ENCODE data around the gene KBTBD8. TPM values are rescaled to one million over a fixed set of nuclear protein-coding genes. Genes with fewer than 3 reads are reported as not detected.

The KBTBD8 gene
- total and polyA plus RNA-seq, 4 donors: 3.0 to 17.1 (median 4.0) TPM

- Histone ChIP-seq H3K4me1 (ENCODE audit: control insufficient read depth, insufficient read depth, low read length) (no peaks in the 10 kb centered on the region), H3K27ac (ENCODE audit: low read depth, low read length) (no peak overlapping the region), H3K36me3 (ENCODE audit: control insufficient read depth, insufficient read depth, low read length) (no peaks in the 10 kb centered on the region), H3K4me3 (ENCODE audit: low read depth, low read length) (no peak overlapping the region), H3K9me3 (ENCODE audit: control insufficient read depth, insufficient read depth, low read length) (no peaks in the 10 kb centered on the region), H3K27me3 (ENCODE audit: control insufficient read depth, insufficient read depth, low read length) (no peaks in the 10 kb centered on the region)
- no CpG with 5 or more reads among the region's 3 CpGs for WGBS (ENCODE audit: insufficient coverage)
- no peak for DNase-seq (ENCODE audit: low read depth in 4 of 6, low spot score in 6 of 6)
Measured at GRCh38 chr3:67009716-67010115, 11.6 kb downstream of the KBTBD8 start.

GRCh38 chr3:67011414-67012131, 13.5 kb downstream of the KBTBD8 start:
- Histone ChIP-seq H3K4me3 (ENCODE audit: low read depth, low read length) (no peak overlapping the region), H3K4me1 (ENCODE audit: control insufficient read depth, insufficient read depth, low read length) (no peaks in the 10 kb centered on the region), H3K36me3 (ENCODE audit: control insufficient read depth, insufficient read depth, low read length) (no peaks in the 10 kb centered on the region), H3K27me3 (ENCODE audit: control insufficient read depth, insufficient read depth, low read length) (no peaks in the 10 kb centered on the region), H3K27ac (ENCODE audit: low read depth, low read length) (no peak overlapping the region), H3K9me3 (ENCODE audit: control insufficient read depth, insufficient read depth, low read length) (no peaks in the 10 kb centered on the region)
- no peak for DNase-seq (ENCODE audit: low read depth in 4 of 6, low spot score in 6 of 6)
- 92% methylated on average over 5 of the region's 6 CpGs for WGBS (ENCODE audit: insufficient coverage)

GRCh38 chr3:67012564-67012963, 14.5 kb downstream of the KBTBD8 start:
- Histone ChIP-seq H3K27ac (ENCODE audit: low read depth, low read length) (no peak overlapping the region), H3K4me1 (ENCODE audit: control insufficient read depth, insufficient read depth, low read length) (no peaks in the 10 kb centered on the region), H3K36me3 (ENCODE audit: control insufficient read depth, insufficient read depth, low read length) (no peaks in the 10 kb centered on the region), H3K27me3 (ENCODE audit: control insufficient read depth, insufficient read depth, low read length) (no peaks in the 10 kb centered on the region), H3K4me3 (ENCODE audit: low read depth, low read length) (no peak overlapping the region), H3K9me3 (ENCODE audit: control insufficient read depth, insufficient read depth, low read length) (no peaks in the 10 kb centered on the region)
- DNase-seq (ENCODE audit: low read depth in 4 of 6, low spot score in 6 of 6): no peak
- 100% methylated on average over 2 of the region's 6 CpGs for WGBS (ENCODE audit: insufficient coverage)

GRCh38 chr3:67015702-67016484, 17.8 kb downstream of the KBTBD8 start:
- H3K27ac ChIP-seq (ENCODE audit: low read depth, low read length): no peak overlapping the region
- H3K9me3 ChIP-seq (ENCODE audit: control insufficient read depth, insufficient read depth, low read length): no peaks in the 10 kb centered on the region
- H3K36me3 ChIP-seq (ENCODE audit: control insufficient read depth, insufficient read depth, low read length): no peaks in the 10 kb centered on the region
- H3K27me3 ChIP-seq (ENCODE audit: control insufficient read depth, insufficient read depth, low read length): no peaks in the 10 kb centered on the region
- WGBS (ENCODE audit: insufficient coverage): 90% methylated on average over 2 of the region's 8 CpGs
- H3K4me1 ChIP-seq (ENCODE audit: control insufficient read depth, insufficient read depth, low read length): no peaks in the 10 kb centered on the region
- DNase-seq (ENCODE audit: low read depth in 4 of 6, low spot score in 6 of 6): no peak
- H3K4me3 ChIP-seq (ENCODE audit: low read depth, low read length): no peak overlapping the region

- no peak for DNase-seq (ENCODE audit: low read depth in 4 of 6, low spot score in 6 of 6)
- Histone ChIP-seq H3K27me3 (ENCODE audit: control insufficient read depth, insufficient read depth, low read length) (no peaks in the 10 kb centered on the region), H3K27ac (ENCODE audit: low read depth, low read length) (no peak overlapping the region), H3K9me3 (ENCODE audit: control insufficient read depth, insufficient read depth, low read length) (no peaks in the 10 kb centered on the region), H3K36me3 (ENCODE audit: control insufficient read depth, insufficient read depth, low read length) (no peaks in the 10 kb centered on the region), H3K4me3 (ENCODE audit: low read depth, low read length) (no peak overlapping the region), H3K4me1 (ENCODE audit: control insufficient read depth, insufficient read depth, low read length) (no peaks in the 10 kb centered on the region)
- WGBS (ENCODE audit: insufficient coverage): 100% methylated on average over 1 of the region's 3 CpGs
Measured at GRCh38 chr3:67016522-67017080, 18.5 kb downstream of the KBTBD8 start.

- WGBS (ENCODE audit: insufficient coverage): 55% methylated on average over 1 of the region's 1 CpG
- DNase-seq (ENCODE audit: low read depth in 4 of 6, low spot score in 6 of 6): no peak
Measured at GRCh38 chr3:67017211-67017610, 19.1 kb downstream of the KBTBD8 start.

GRCh38 chr3:67018105-67018788, 20.1 kb downstream of the KBTBD8 start:
- WGBS (ENCODE audit: insufficient coverage): 63% methylated on average over 11 of the region's 12 CpGs
- no peak overlapping the region for H3K27ac ChIP-seq (ENCODE audit: low read depth, low read length)
- no peaks in the 10 kb centered on the region for H3K4me1 ChIP-seq (ENCODE audit: control insufficient read depth, insufficient read depth, low read length)
- H3K4me3 ChIP-seq (ENCODE audit: low read depth, low read length): no peak overlapping the region
- DNase-seq (ENCODE audit: low read depth in 4 of 6, low spot score in 6 of 6): peak in 2 of 6 donors; percentile 4 to 7
- no peaks in the 10 kb centered on the region for H3K27me3 ChIP-seq (ENCODE audit: control insufficient read depth, insufficient read depth, low read length)
- no peaks in the 10 kb centered on the region for H3K36me3 ChIP-seq (ENCODE audit: control insufficient read depth, insufficient read depth, low read length)
- no peaks in the 10 kb centered on the region for H3K9me3 ChIP-seq (ENCODE audit: control insufficient read depth, insufficient read depth, low read length)

More at GRCh38 chr3:67017211-67017610, 19.1 kb downstream of the KBTBD8 start:
- no peaks in the 10 kb centered on the region for H3K36me3 ChIP-seq (ENCODE audit: control insufficient read depth, insufficient read depth, low read length)
- no peak overlapping the region for H3K27ac ChIP-seq (ENCODE audit: low read depth, low read length)
- no peak overlapping the region for H3K4me3 ChIP-seq (ENCODE audit: low read depth, low read length)
- no peaks in the 10 kb centered on the region for H3K9me3 ChIP-seq (ENCODE audit: control insufficient read depth, insufficient read depth, low read length)
- H3K27me3 ChIP-seq (ENCODE audit: control insufficient read depth, insufficient read depth, low read length): no peaks in the 10 kb centered on the region
- no peaks in the 10 kb centered on the region for H3K4me1 ChIP-seq (ENCODE audit: control insufficient read depth, insufficient read depth, low read length)

- H3K27me3 ChIP-seq (ENCODE audit: control insufficient read depth, insufficient read depth, low read length): no peaks in the 10 kb centered on the region
- WGBS (ENCODE audit: insufficient coverage): 98% methylated on average over 11 of the region's 13 CpGs
- H3K9me3 ChIP-seq (ENCODE audit: control insufficient read depth, insufficient read depth, low read length): no peaks in the 10 kb centered on the region
- no peaks in the 10 kb centered on the region for H3K36me3 ChIP-seq (ENCODE audit: control insufficient read depth, insufficient read depth, low read length)
- no peak overlapping the region for H3K27ac ChIP-seq (ENCODE audit: low read depth, low read length)
- no peak for DNase-seq (ENCODE audit: low read depth in 4 of 6, low spot score in 6 of 6)
- no peak overlapping the region for H3K4me3 ChIP-seq (ENCODE audit: low read depth, low read length)
- H3K4me1 ChIP-seq (ENCODE audit: control insufficient read depth, insufficient read depth, low read length): no peaks in the 10 kb centered on the region
Measured at GRCh38 chr3:67018789-67019526, 20.9 kb downstream of the KBTBD8 start.
